CD4-positive, alpha-beta T cell (primary cell): ENCODE data around the gene DCP1A. TPM values are rescaled to one million over a fixed set of nuclear protein-coding genes. Genes with fewer than 3 reads are reported as not detected.

Experiments
- ATAC-seq: fragments of 200-7000 bp; cut with Tn5 transposase; one replicate; pipeline ENCODE4 v1.10.0; 2022; ENCODE audit warnings: mild to moderate bottlenecking; ENCODE audit not compliant: poor library complexity
- CTCF ChIA-PET: fragments of 350-600 bp; sonication (Branson Sonifier 250); formaldehyde crosslinking; loops from one replicate; lab custom pipeline; 2021; ENCODE audit warnings: antibody characterized with exemption, inconsistent platforms; lab: Charles Lee
- POLR2A ChIA-PET: fragments of 350-600 bp; sonication (Branson Sonifier 250); formaldehyde crosslinking; loops from one replicate; lab custom pipeline; 2021; ENCODE audit warnings: antibody characterized with exemption, inconsistent platforms; lab: Charles Lee
- DNase-seq, 14 experiments: peaks; one replicate each; pipeline ENCODE4 v3.0.0-alpha.2; 2013 to 2020; ENCODE audit warnings: mixed read lengths in 2 of 14
- H3K27ac ChIP-seq, 2 donors: one replicate each; pipeline versions ENCODE4 v1.5.1 to v1.7.0; 2013; ENCODE audit warnings: low read length in 2 of 2, low read depth in 1 of 2, mild to moderate bottlenecking in 1 of 2
- H3K27me3 ChIP-seq, 2 experiments: 1 replicate in 1 of 2; 2 replicates in 1 of 2; pipeline versions ENCODE4 v1.6.1 to v1.7.0; 2013; ENCODE audit warnings: low read length in 2 of 2, control low read depth in 1 of 2, mild to moderate bottlenecking in 1 of 2, moderate library complexity in 1 of 2; ENCODE audit not compliant: insufficient read depth in 2 of 2, control insufficient read depth in 1 of 2
- H3K36me3 ChIP-seq: one replicate; pipeline ENCODE4 v1.6.1; 2013; ENCODE audit warnings: low read length, control low read depth; ENCODE audit not compliant: insufficient read depth
- H3K4me1 ChIP-seq: one replicate; pipeline ENCODE4 v1.6.1; 2013; ENCODE audit warnings: low read length, control low read depth; ENCODE audit not compliant: insufficient read depth
- H3K4me3 ChIP-seq: one replicate; pipeline ENCODE4 v1.5.1; 2013; ENCODE audit warnings: mild to moderate bottlenecking, low read length, moderate library complexity
- H3K9me3 ChIP-seq, 2 experiments: 1 replicate in 1 of 2; 2 replicates in 1 of 2; pipeline versions ENCODE4 v1.6.1 to v1.7.0; 2013; ENCODE audit warnings: low read length in 2 of 2, mild to moderate bottlenecking in 2 of 2, control low read depth in 1 of 2, moderate library complexity in 1 of 2; ENCODE audit not compliant: control insufficient read depth in 1 of 2, insufficient read depth in 1 of 2
- H3K27ac Mint-ChIP-seq: one replicate; pipeline ENCODE4 v1.8.0; 2020; ENCODE audit warnings: mixed read lengths
- H3K27me3 Mint-ChIP-seq: one replicate; pipeline ENCODE4 v1.8.0; 2021; ENCODE audit warnings: mixed read lengths
- H3K36me3 Mint-ChIP-seq: one replicate; pipeline ENCODE4 v1.8.0; 2021; ENCODE audit warnings: low read depth, mixed read lengths
- H3K4me1 Mint-ChIP-seq: one replicate; pipeline ENCODE4 v1.8.0; 2021; ENCODE audit warnings: low read depth, mixed read lengths
- H3K4me3 Mint-ChIP-seq: one replicate; pipeline ENCODE4 v1.8.0; 2020; ENCODE audit warnings: mild to moderate bottlenecking, mixed read lengths
- H3K9me3 Mint-ChIP-seq: one replicate; pipeline ENCODE4 v1.8.0; 2020; ENCODE audit warnings: mixed read lengths
- CTCF ChIP-seq: fragments of 200-600 bp; IDR thresholded peaks from one replicate; pipeline ENCODE4 v1.8.0; 2022; ENCODE audit warnings: antibody characterized with exemption, mild to moderate bottlenecking
- intact Hi-C, 2 experiments: fragments of 100-400 bp; cut with DNase I in 1 of 2; cut with micrococcal nuclease in 1 of 2; formaldehyde crosslinking; loops; one replicate each; pipeline versions ENCODE4 v1.15.1 to v1.9.0; 2023 to 2025; cut with DNase I, micrococcal nuclease
- total RNA-seq, 174 experiments: library from RNA in 2 of 174; stranded (reverse) in 2 of 174; gene quantifications; one replicate each; pipeline ENCODE4 v1.2.3 and lab custom pipeline; 2021 to 2026

DCP1A gene
- total RNA-seq, 2 experiments from 2014 or later = 58.9 to 60.1 TPM

DNA sequence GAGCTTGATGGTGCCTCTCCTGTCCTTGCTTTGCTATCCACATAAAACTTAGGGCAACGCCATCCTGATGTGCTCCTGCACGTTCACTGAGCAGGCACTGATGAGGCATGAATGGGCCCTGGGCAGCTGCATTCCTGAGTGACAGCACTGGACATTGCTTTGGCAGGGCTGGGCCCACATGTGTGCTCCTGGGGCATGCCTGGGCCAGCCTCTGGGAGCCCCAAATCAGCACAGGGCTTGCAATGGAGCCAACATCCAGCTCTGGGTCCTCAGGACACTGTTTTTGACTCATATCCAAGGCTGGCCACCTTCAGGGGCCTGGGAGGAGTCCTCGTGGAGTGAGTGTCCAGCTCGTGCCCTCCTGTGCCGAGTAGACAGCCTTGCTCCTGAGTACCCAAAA, 85.6 kb downstream of the DCP1A start:
- no peak overlapping the region for H3K4me3 ChIP-seq
- Mint-ChIP-seq H3K36me3 (no peaks in the 10 kb centered on the region), H3K4me1 (no peaks in the 10 kb centered on the region), H3K4me3 (no peak overlapping the region), H3K9me3 (no peaks in the 10 kb centered on the region), H3K27me3 (peaks cover 4% of the 10 kb centered on the region), H3K27ac (no peak overlapping the region)
- no peaks in the 10 kb centered on the region for H3K27me3 ChIP-seq
- no peak overlapping the region for H3K27ac ChIP-seq
- H3K9me3 ChIP-seq = no peaks in the 10 kb centered on the region
- POLR2A ChIA-PET = no interaction called here
- no peaks in the 10 kb centered on the region for H3K36me3 ChIP-seq
- CTCF ChIA-PET = no interaction called here
- DNase-seq (no peak), ATAC-seq (no peak)
- no peak for TF ChIP-seq CTCF
- intact Hi-C loops = no loop called here
- no peaks in the 10 kb centered on the region for H3K4me1 ChIP-seq

- H3K9me3 Mint-ChIP-seq = no peaks in the 10 kb centered on the region
- H3K27me3 ChIP-seq = no peaks in the 10 kb centered on the region
- no peak for TF ChIP-seq CTCF
- CTCF ChIA-PET = no interaction called here
- peaks cover under 1% of the 10 kb centered on the region for H3K36me3 Mint-ChIP-seq
- no peak overlapping the region for H3K27ac ChIP-seq
- H3K9me3 ChIP-seq = no peaks in the 10 kb centered on the region
- ATAC-seq = no peak
- H3K4me1 ChIP-seq = peaks cover 4% of the 10 kb centered on the region
- no peak for DNase-seq
- H3K27me3 Mint-ChIP-seq = no peaks in the 10 kb centered on the region
- no peak overlapping the region for H3K27ac Mint-ChIP-seq
- H3K4me3 Mint-ChIP-seq = no peak overlapping the region
- no peaks in the 10 kb centered on the region for H3K36me3 ChIP-seq
- H3K4me3 ChIP-seq = no peak overlapping the region
- intact Hi-C loops = no loop called here
- no peaks in the 10 kb centered on the region for H3K4me1 Mint-ChIP-seq
- POLR2A ChIA-PET = no interaction called here
These were observed 87.0 kb downstream of the DCP1A start for GRCh38 chr3:53260286-53260785.

GRCh38 chr3:53259427-53260259, 87.7 kb downstream of the DCP1A start:
- CTCF ChIA-PET = no interaction called here
- DNase-seq = no peak
- no peaks in the 10 kb centered on the region for H3K9me3 Mint-ChIP-seq
- no peaks in the 10 kb centered on the region for H3K9me3 ChIP-seq
- no peak overlapping the region for H3K4me3 Mint-ChIP-seq
- H3K27me3 Mint-ChIP-seq = no peaks in the 10 kb centered on the region
- H3K27ac ChIP-seq = no peak overlapping the region
- H3K27me3 ChIP-seq = no peaks in the 10 kb centered on the region
- no peak for ATAC-seq
- no peaks in the 10 kb centered on the region for H3K36me3 ChIP-seq
- peaks cover 8% of the 10 kb centered on the region for H3K36me3 Mint-ChIP-seq
- no peak for TF ChIP-seq CTCF
- no peak overlapping the region for H3K27ac Mint-ChIP-seq
- no peak overlapping the region for H3K4me3 ChIP-seq
- peaks cover 9% of the 10 kb centered on the region for H3K4me1 ChIP-seq
- peaks cover 5% of the 10 kb centered on the region for H3K4me1 Mint-ChIP-seq
- POLR2A ChIA-PET = no interaction called here
- intact Hi-C loops = loop anchor here in 1 of 2 experiments (5.0 to 10.0 kb wide), 3 partner anchors 127 to 623 kb away; partner anchors contain the start of genes ACTR8, RFT1 and STIMATE
